NCI-H2107 (cell line): ENCODE measurements around the gene RASA4B.
"Not testable (repeated sequence)": the region's sequence is repeated elsewhere in the genome, so short reads cannot be mapped to it uniquely, and the experiment has no call there.

ENCODE experiments used
- DNase-seq: peaks from one replicate; lab custom pipeline; 2025; lab: John Stamatoyannopoulos, UW

The RASA4B gene

GRCh38 chr7:102517550-102518147 is at the start of gene RASA4B:
RASA4B (minus strand) TSS chr7:102517777; CDS start chr7:102517710, 67 bp downstream.
- not testable (repeated sequence) for DNase-seq

GRCh38 chr7:102550808-102551422 is 33.3 kb upstream of the RASA4B start, which contains the start of gene SPDYE2:
SPDYE2 (plus strand) TSS chr7:102551226; CDS start chr7:102553256, 2,030 bp downstream.
- not testable (repeated sequence) for DNase-seq

GRCh38 chr7:102546353-102546752 is 28.8 kb upstream of the RASA4B start:
- DNase-seq = not testable (repeated sequence)

- DNase-seq = not testable (repeated sequence)
Observed at GRCh38 chr7:102545288-102545687, 27.7 kb upstream of the RASA4B start.

GRCh38 chr7:102544372-102544771 is 26.8 kb upstream of the RASA4B start:
- DNase-seq = not testable (repeated sequence)

GRCh38 chr7:102543596-102543995 is 26.0 kb upstream of the RASA4B start, which contains the start of gene UPK3BL2:
UPK3BL2 (minus strand) TSS chr7:102543696; CDS start chr7:102543636, 60 bp downstream.
- DNase-seq = not testable (repeated sequence)

- not testable (repeated sequence) for DNase-seq
Observed at GRCh38 chr7:102542771-102543170, 25.2 kb upstream of the RASA4B start.

GRCh38 chr7:102542083-102542482 is 24.5 kb upstream of the RASA4B start:
- DNase-seq = not testable (repeated sequence)

GRCh38 chr7:102540604-102541003 is 23.0 kb upstream of the RASA4B start:
- not testable (repeated sequence) for DNase-seq

- DNase-seq = not testable (repeated sequence)
Observed at GRCh38 chr7:102535062-102535615, 17.6 kb upstream of the RASA4B start.

GRCh38 chr7:102532127-102532526 is 14.6 kb upstream of the RASA4B start:
- DNase-seq = not testable (repeated sequence)

- not testable (repeated sequence) for DNase-seq
Observed at GRCh38 chr7:102531583-102531982, 14.0 kb upstream of the RASA4B start.

GRCh38 chr7:102527822-102528793 is 10.5 kb upstream of the RASA4B start:
- DNase-seq = not testable (repeated sequence)

- DNase-seq = not testable (repeated sequence)
Observed at GRCh38 chr7:102527182-102527581, 9.6 kb upstream of the RASA4B start.

GRCh38 chr7:102524803-102525202 is 7.2 kb upstream of the RASA4B start:
- not testable (repeated sequence) for DNase-seq

- DNase-seq = not testable (repeated sequence)
Observed at GRCh38 chr7:102520797-102521196, 3.2 kb upstream of the RASA4B start.

- DNase-seq = not testable (repeated sequence)
Observed at GRCh38 chr7:102516951-102517350, 626 bp downstream of the RASA4B start.

GRCh38 chr7:102515889-102516288 is 1.7 kb downstream of the RASA4B start:
- DNase-seq = not testable (repeated sequence)

GRCh38 chr7:102514881-102515721 is 2.5 kb downstream of the RASA4B start:
- not testable (repeated sequence) for DNase-seq

GRCh38 chr7:102512642-102513221 is 4.8 kb downstream of the RASA4B start:
- DNase-seq = not testable (repeated sequence)
